Thyroid gland (tissue), 4 donors: ENCODE data around the gene SSH3. TPM values are rescaled to one million over a fixed set of nuclear protein-coding genes. Genes with fewer than 3 reads are reported as not detected.
A peak's percentile ranks its signal among the peaks of the same experiment; 100 is the strongest.

Experiments
- DNase-seq, 2 donors: peaks; one replicate each; pipeline ENCODE4 v3.0.0-alpha.2; 2019
- H3K27ac ChIP-seq, 3 donors: fragments of 200-600 bp; sonication (generic); 1 replicate in 2 of 3; 2 replicates in 1 of 3; pipeline ENCODE4 v1.5.1; 2016 to 2019; ENCODE audit warnings: mild to moderate bottlenecking in 1 of 3, moderate library complexity in 1 of 3
- H3K27me3 ChIP-seq: fragments of 200-600 bp; sonication (generic); one replicate; pipeline ENCODE4 v1.5.1; 2019
- H3K36me3 ChIP-seq, 2 donors: fragments of 200-600 bp; sonication (generic); one replicate each; pipeline ENCODE4 v1.5.1; 2016 to 2019
- H3K4me1 ChIP-seq, 2 donors: fragments of 200-600 bp; sonication (generic); one replicate each; pipeline ENCODE4 v1.5.1; 2017 to 2019
- H3K4me3 ChIP-seq, 3 donors: fragments of 200-600 bp; sonication (generic); replicated peaks in 1 of 3; 1 replicate in 2 of 3; 2 replicates in 1 of 3; pipeline ENCODE4 v1.5.1; 2016; ENCODE audit warnings: mild to moderate bottlenecking in 1 of 3
- H3K9me3 ChIP-seq: fragments of 200-600 bp; sonication (generic); one replicate; pipeline ENCODE4 v1.5.1; 2017
- CTCF ChIP-seq, 6 experiments: fragments of 200-600 bp in 3 of 6; fragments of 450-650 bp in 3 of 6; sonication (generic) in 3 of 6; IDR thresholded peaks; one replicate each; pipeline ENCODE4 v1.5.1; 2016 to 2019; ENCODE audit warnings: antibody characterized with exemption in 6 of 6, mild to moderate bottlenecking in 2 of 6, inconsistent platforms in 1 of 6, moderate library complexity in 1 of 6
- POLR2A ChIP-seq, 2 donors: fragments of 450-650 bp; IDR thresholded peaks; one replicate each; pipeline ENCODE4 v1.6.1; 2017; ENCODE audit warnings: antibody characterized with exemption in 2 of 2, mild to moderate bottlenecking in 2 of 2, moderate library complexity in 1 of 2
- WGBS, 2 donors: methylation state at CpG; one replicate each; pipeline ENCODE4 v1.1.5; 2017; 5-methylcytosine and 5-hydroxymethylcytosine counted together
- intact Hi-C: fragments of 100-400 bp; cut with DNase I; formaldehyde crosslinking; loops from one replicate; pipeline ENCODE4 v1.15.1; 2023
- total RNA-seq, 4 donors: library from RNA; depleted of rRNA; stranded (reverse); fragments of >200 nt; gene quantifications; one replicate each; pipeline ENCODE4 v1.2.3, GENCODE V29; 2016

The SSH3 gene
- total RNA-seq, 4 donors from 2014 or later, result 50.5 to 59.9 (median 54.4) TPM

- DNase-seq, result peak; percentile 82 to 85
- WGBS, 2 donors, result 51 to 52% methylated on average over 22 of the region's 22 CpGs
Measured at GRCh38 chr11:67262731-67263675, 40.3 kb upstream of the SSH3 start.

GRCh38 chr11:67264260-67264659, 39.1 kb upstream of the SSH3 start:
- no peak for DNase-seq
- Histone ChIP-seq H3K4me1 (peaks cover 19 to 48% of the 10 kb centered on the region in 2 donors), H3K4me3 (no peak overlapping the region), H3K36me3 (peaks cover 0 to 4% of the 10 kb centered on the region in 2 donors), H3K9me3 (no peaks in the 10 kb centered on the region), H3K27me3 (no peaks in the 10 kb centered on the region), H3K27ac (no peak overlapping the region)
- intact Hi-C loops, result no loop called here
- WGBS, 2 donors, result 95 to 97% methylated on average over 5 of the region's 5 CpGs
- TF ChIP-seq CTCF (IDR thresholded peaks at IDR 0.05), result no peak
- no peak for TF ChIP-seq POLR2A (IDR thresholded peaks at IDR 0.05)

More at GRCh38 chr11:67262731-67263675, 40.3 kb upstream of the SSH3 start:
- Histone ChIP-seq H3K4me1 (peaks cover 16 to 36% of the 10 kb centered on the region in 2 donors), H3K27ac (peak overlapping the region in 2 of 3 donors; percentile 17 to 52), H3K36me3 (no peaks in the 10 kb centered on the region), H3K9me3 (no peaks in the 10 kb centered on the region), H3K27me3 (no peaks in the 10 kb centered on the region), H3K4me3 (no peak overlapping the region)
- intact Hi-C loops, result no loop called here
- TF ChIP-seq CTCF (IDR thresholded peaks at IDR 0.05) (peak; percentile 49 to 82 (median 75)), POLR2A (IDR thresholded peaks at IDR 0.05) (no peak)

GRCh38 chr11:67264877-67265632, 38.3 kb upstream of the SSH3 start:
- peaks cover 27 to 56% of the 10 kb centered on the region in 2 donors for H3K4me1 ChIP-seq
- no peaks in the 10 kb centered on the region for H3K27me3 ChIP-seq
- DNase-seq, result no peak
- H3K36me3 ChIP-seq, result peaks cover 0 to 4% of the 10 kb centered on the region in 2 donors
- intact Hi-C loops, result no loop called here
- no peak overlapping the region for H3K4me3 ChIP-seq
- H3K9me3 ChIP-seq, result no peaks in the 10 kb centered on the region
- WGBS, 2 donors, result 91 to 97% methylated on average over 7 of the region's 7 CpGs
- H3K27ac ChIP-seq, result peak overlapping the region in 1 of 3 donors; percentile 85
- TF ChIP-seq CTCF (IDR thresholded peaks at IDR 0.05) (no peak), POLR2A (IDR thresholded peaks at IDR 0.05) (no peak)

- H3K36me3 ChIP-seq, result peaks cover 0 to 4% of the 10 kb centered on the region in 2 donors
- H3K9me3 ChIP-seq, result no peaks in the 10 kb centered on the region
- intact Hi-C loops, result loop anchor here (2.0 kb wide), 1 partner anchor 53 kb away; no protein-coding TSS in a partner anchor
- H3K4me3 ChIP-seq, result no peak overlapping the region
- no peaks in the 10 kb centered on the region for H3K27me3 ChIP-seq
- 19 to 70% methylated on average over 8 to 31 of the region's 54 CpGs for whole genome bisulfite sequencing, 2 donors
- H3K4me1 ChIP-seq, result peaks cover 29 to 64% of the 10 kb centered on the region in 2 donors
- TF ChIP-seq POLR2A (IDR thresholded peaks at IDR 0.05) (peak in 1 of 2 donors; percentile 3), CTCF (IDR thresholded peaks at IDR 0.05) (peak; percentile 26 to 90 (median 56))
- H3K27ac ChIP-seq, result peak overlapping the region; percentile 12 to 85 (median 73)
- DNase-seq, result peak; percentile 70 to 74
Measured at GRCh38 chr11:67265633-67266448, 37.5 kb upstream of the SSH3 start.
